Parathyroid adenoma (tissue), 2 donors: ENCODE data around the gene PARS2.

Experiments
- H2AFZ ChIP-seq: fragments of 300-600 bp; sonication (generic); one replicate; pipeline ENCODE4 v1.7.0; 2017; ENCODE audit warnings: antibody characterized with exemption, mild to moderate bottlenecking
- H3K27ac ChIP-seq: fragments of 300-600 bp; sonication (generic); one replicate; pipeline ENCODE4 v1.7.0; 2017
- H3K27me3 ChIP-seq: fragments of 300-600 bp; sonication (generic); one replicate; pipeline ENCODE4 v1.7.0; 2017; ENCODE audit warnings: low read length; ENCODE audit not compliant: control insufficient read depth, insufficient read depth
- H3K36me3 ChIP-seq: fragments of 300-600 bp; sonication (generic); one replicate; pipeline ENCODE4 v1.7.0; 2017; ENCODE audit warnings: low read length; ENCODE audit not compliant: control insufficient read depth, insufficient read depth
- H3K4me1 ChIP-seq: fragments of 300-600 bp; sonication (generic); one replicate; pipeline ENCODE4 v1.7.0; 2017; ENCODE audit warnings: control low read depth
- H3K4me2 ChIP-seq: fragments of 300-600 bp; sonication (generic); one replicate; pipeline ENCODE4 v1.7.0; 2017; ENCODE audit warnings: low read length
- H3K4me3 ChIP-seq: fragments of 300-600 bp; sonication (generic); one replicate; pipeline ENCODE4 v1.7.0; 2017; ENCODE audit warnings: low read depth, low read length
- H3K79me2 ChIP-seq: fragments of 300-600 bp; sonication (generic); one replicate; pipeline ENCODE4 v1.7.0; 2017; ENCODE audit warnings: control low read depth
- H3K9ac ChIP-seq: fragments of 300-600 bp; sonication (generic); one replicate; pipeline ENCODE4 v1.7.0; 2017; ENCODE audit warnings: mild to moderate bottlenecking
- H3K9me3 ChIP-seq: fragments of 300-600 bp; sonication (generic); one replicate; pipeline ENCODE4 v1.7.0; 2017; ENCODE audit warnings: low read length; ENCODE audit not compliant: control insufficient read depth
- TF ChIP-seq, protein P1 (sequence below): fragments of 300-600 bp; sonication (generic); IDR thresholded peaks from one replicate; pipeline ENCODE4 v1.7.0; 2017; ENCODE audit warnings: antibody characterized with exemption, mild to moderate bottlenecking
- donor health status: primary hyperparathyroidism.

The PARS2 gene

DNA sequence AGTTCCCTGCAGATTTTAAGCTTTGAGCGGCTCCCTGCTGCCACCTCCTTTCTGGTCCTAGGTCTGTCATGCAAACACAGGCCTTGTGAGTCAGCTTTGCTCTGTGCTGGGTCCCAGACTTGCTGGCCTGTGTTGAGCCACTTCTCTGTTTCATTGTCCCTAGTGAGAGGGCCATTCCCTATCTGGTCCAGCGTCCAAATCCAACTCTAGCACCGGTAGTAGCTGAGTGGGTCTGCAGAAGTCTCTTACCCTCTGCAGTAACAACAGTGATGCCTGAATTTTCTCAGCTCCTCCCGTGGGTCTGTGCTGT, 31.0 kb upstream of the PARS2 start:
- TF ChIP-seq, protein P1, sequence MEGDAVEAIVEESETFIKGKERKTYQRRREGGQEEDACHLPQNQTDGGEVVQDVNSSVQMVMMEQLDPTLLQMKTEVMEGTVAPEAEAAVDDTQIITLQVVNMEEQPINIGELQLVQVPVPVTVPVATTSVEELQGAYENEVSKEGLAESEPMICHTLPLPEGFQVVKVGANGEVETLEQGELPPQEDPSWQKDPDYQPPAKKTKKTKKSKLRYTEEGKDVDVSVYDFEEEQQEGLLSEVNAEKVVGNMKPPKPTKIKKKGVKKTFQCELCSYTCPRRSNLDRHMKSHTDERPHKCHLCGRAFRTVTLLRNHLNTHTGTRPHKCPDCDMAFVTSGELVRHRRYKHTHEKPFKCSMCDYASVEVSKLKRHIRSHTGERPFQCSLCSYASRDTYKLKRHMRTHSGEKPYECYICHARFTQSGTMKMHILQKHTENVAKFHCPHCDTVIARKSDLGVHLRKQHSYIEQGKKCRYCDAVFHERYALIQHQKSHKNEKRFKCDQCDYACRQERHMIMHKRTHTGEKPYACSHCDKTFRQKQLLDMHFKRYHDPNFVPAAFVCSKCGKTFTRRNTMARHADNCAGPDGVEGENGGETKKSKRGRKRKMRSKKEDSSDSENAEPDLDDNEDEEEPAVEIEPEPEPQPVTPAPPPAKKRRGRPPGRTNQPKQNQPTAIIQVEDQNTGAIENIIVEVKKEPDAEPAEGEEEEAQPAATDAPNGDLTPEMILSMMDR, result no peak
- H3K79me2 ChIP-seq, result peaks cover 9% of the 10 kb centered on the region
- H3K27ac ChIP-seq, result peak overlapping the region; percentile 81
- H3K4me3 ChIP-seq, result no peak overlapping the region
- H3K36me3 ChIP-seq, result no peaks in the 10 kb centered on the region
- H3K4me1 ChIP-seq, result peaks cover 15% of the 10 kb centered on the region
- no peak overlapping the region for H3K4me2 ChIP-seq
- H3K9ac ChIP-seq, result no peak overlapping the region
- no peaks in the 10 kb centered on the region for H3K27me3 ChIP-seq
- H3K9me3 ChIP-seq, result no peaks in the 10 kb centered on the region
- no peak overlapping the region for H2AFZ ChIP-seq

DNA sequence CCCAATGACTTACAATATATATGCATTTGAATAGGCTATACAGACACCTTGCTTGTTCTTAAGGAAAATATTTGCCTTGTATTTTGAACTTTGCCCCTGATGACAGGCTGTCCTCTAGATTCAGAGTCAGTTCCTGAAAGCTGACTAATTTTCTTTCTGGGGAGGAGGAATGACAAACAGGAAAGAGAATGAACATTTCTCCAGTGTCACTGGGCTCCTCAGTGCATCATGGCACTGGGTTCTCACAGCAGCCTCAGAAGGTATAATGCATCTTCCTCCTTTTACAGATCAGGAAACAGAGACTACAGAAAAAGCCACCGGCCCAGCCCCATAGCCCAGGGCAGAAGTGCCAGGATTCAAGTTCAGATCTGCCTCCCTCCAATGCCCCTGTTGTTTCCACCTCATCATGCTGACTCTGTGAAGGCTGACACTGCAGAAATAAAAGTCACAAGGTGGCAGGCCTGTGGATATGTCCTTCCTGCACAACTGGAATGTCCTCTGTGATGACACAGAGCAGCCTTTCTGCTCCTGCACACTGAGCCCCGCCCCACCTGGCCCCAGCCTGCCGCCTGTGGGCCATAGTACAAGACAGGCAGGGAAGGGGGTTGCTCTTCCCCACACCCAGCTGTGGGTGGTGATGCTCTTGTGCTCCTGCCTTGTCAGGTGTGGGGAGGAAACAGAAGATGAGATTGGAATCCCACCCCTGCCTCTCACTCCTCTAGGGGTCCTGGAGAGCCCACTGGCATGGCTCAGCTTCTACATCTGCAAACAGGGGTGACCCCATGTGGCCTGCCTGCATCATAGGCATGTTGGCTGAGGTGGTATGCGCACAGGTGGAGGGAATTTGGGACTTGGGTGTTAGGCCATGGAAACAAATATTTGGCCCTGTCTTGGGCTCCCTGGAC, 30.4 kb upstream of the PARS2 start:
- Histone ChIP-seq H3K27me3 (no peaks in the 10 kb centered on the region), H3K79me2 (peaks cover 9% of the 10 kb centered on the region), H3K4me2 (peak overlapping the region; percentile 58), H3K9ac (no peak overlapping the region), H3K4me1 (peaks cover 15% of the 10 kb centered on the region), H3K9me3 (no peaks in the 10 kb centered on the region), H3K36me3 (no peaks in the 10 kb centered on the region), H2AFZ (no peak overlapping the region), H3K27ac (peak overlapping the region; percentile 81), H3K4me3 (no peak overlapping the region)
- TF ChIP-seq, protein P1, result no peak

DNA sequence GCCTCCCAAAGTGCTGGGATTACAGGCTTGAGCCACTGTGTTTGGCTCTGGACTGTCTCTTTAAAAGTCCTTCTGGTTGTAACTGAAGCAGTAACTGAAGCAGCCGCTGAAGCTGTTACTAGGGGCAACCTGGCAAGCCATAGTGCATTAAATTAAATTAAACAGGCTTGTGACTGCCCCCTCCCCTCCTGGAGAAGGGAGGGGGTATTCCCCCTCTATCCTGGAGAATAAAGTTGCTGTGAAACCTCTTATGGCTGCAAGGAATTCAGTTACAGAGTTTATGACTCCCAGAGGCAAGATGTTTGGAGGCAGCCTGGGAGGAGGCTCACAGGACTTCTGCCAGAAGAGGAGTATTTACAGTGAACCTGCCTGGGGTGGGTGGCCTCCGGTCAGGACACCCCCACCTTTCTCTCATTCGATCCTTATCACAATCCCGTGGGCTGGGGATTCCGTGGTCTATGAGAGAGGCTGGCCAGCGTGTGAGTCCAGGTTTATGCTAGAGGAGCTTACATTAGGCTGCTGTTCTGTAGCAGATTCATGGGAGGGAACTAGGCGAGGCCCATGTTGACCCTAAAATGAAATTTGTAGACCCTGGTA, 28.5 kb upstream of the PARS2 start:
- TF ChIP-seq, protein P1, result no peak
- no peaks in the 10 kb centered on the region for H3K36me3 ChIP-seq
- no peak overlapping the region for H3K27ac ChIP-seq
- H3K4me2 ChIP-seq, result peak overlapping the region; percentile 39
- peaks cover 11% of the 10 kb centered on the region for H3K79me2 ChIP-seq
- H3K9ac ChIP-seq, result no peak overlapping the region
- H3K4me3 ChIP-seq, result no peak overlapping the region
- H2AFZ ChIP-seq, result no peak overlapping the region
- H3K4me1 ChIP-seq, result peaks cover 15% of the 10 kb centered on the region
- no peaks in the 10 kb centered on the region for H3K27me3 ChIP-seq
- H3K9me3 ChIP-seq, result no peaks in the 10 kb centered on the region

DNA sequence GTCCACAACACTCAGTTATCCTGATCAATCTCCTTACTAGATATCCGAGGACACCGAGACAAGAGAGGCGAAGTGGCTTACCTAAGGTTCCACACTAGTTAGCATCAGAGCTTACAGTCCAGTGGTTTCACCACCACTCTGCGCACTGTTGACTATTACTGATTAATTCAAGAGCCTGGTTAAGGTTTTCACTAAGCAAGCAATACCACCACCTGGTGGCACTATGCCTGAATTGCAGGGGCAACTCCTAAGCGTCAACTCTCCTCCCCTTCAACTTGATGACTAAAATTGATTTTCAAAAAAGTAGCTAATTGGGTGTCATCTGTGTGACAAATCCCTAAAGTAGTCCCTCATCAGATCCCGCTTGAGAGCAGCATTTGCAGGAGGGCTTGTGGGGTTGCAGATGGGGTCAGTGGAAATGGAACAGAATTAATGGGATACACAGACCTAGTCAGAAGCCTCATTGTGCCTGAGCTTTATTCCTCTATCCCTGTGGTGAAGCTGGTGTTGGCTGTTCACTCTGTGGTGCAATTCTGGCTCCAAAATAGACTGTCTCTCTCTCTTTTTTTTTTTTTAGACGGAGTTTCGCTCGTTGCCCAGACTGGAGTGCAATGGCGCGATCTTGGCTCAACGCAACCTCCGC, 27.7 kb upstream of the PARS2 start:
- TF ChIP-seq, protein P1, result peak; percentile 34
- H3K27me3 ChIP-seq, result no peaks in the 10 kb centered on the region
- no peak overlapping the region for H3K27ac ChIP-seq
- no peak overlapping the region for H3K9ac ChIP-seq
- H3K4me2 ChIP-seq, result no peak overlapping the region
- H3K36me3 ChIP-seq, result no peaks in the 10 kb centered on the region
- no peak overlapping the region for H2AFZ ChIP-seq
- peaks cover 11% of the 10 kb centered on the region for H3K79me2 ChIP-seq
- peaks cover 15% of the 10 kb centered on the region for H3K4me1 ChIP-seq
- H3K4me3 ChIP-seq, result no peak overlapping the region
- no peaks in the 10 kb centered on the region for H3K9me3 ChIP-seq
